ENCODE results near the gene PLEKHA6.

Gene PLEKHA6

GRCh38 chr1:204354579-204354978 lies 5.2 kb downstream of the PLEKHA6 start:
- no peak for DNase-seq

- no peak for DNase-seq
Observed at GRCh38 chr1:204353213-204353910, 6.4 kb downstream of the PLEKHA6 start.

GRCh38 chr1:204350857-204351573 lies 8.7 kb downstream of the PLEKHA6 start:
- DNase-seq, result peak; percentile 92

GRCh38 chr1:204350312-204350711 lies 9.4 kb downstream of the PLEKHA6 start:
- no peak for DNase-seq

- no peak for DNase-seq
Observed at GRCh38 chr1:204349602-204350001, 10.1 kb downstream of the PLEKHA6 start.

GRCh38 chr1:204348722-204349121 lies 11.0 kb downstream of the PLEKHA6 start:
- peak; percentile 88 for DNase-seq

- no peak for DNase-seq
Observed at GRCh38 chr1:204348242-204348641, 11.5 kb downstream of the PLEKHA6 start.

- no peak for DNase-seq
Observed at GRCh38 chr1:204345941-204346645, 13.6 kb downstream of the PLEKHA6 start.

- DNase-seq, result no peak
Observed at GRCh38 chr1:204345438-204345841, 14.3 kb downstream of the PLEKHA6 start.

GRCh38 chr1:204344665-204345355 lies 14.9 kb downstream of the PLEKHA6 start:
- no peak for DNase-seq

GRCh38 chr1:204343802-204344201 lies 15.9 kb downstream of the PLEKHA6 start:
- no peak for DNase-seq

- no peak for DNase-seq
Observed at GRCh38 chr1:204343247-204343646, 16.5 kb downstream of the PLEKHA6 start.

GRCh38 chr1:204342310-204342709 lies 17.4 kb downstream of the PLEKHA6 start:
- no peak for DNase-seq

GRCh38 chr1:204341380-204341779 lies 18.3 kb downstream of the PLEKHA6 start:
- DNase-seq, result no peak

- DNase-seq, result no peak
Observed at GRCh38 chr1:204340081-204340889, 19.4 kb downstream of the PLEKHA6 start.

GRCh38 chr1:204339541-204339940 lies 20.2 kb downstream of the PLEKHA6 start:
- no peak for DNase-seq

GRCh38 chr1:204338997-204339396 lies 20.7 kb downstream of the PLEKHA6 start:
- no peak for DNase-seq

- DNase-seq, result no peak
Observed at GRCh38 chr1:204338360-204338759, 21.4 kb downstream of the PLEKHA6 start.

GRCh38 chr1:204337583-204337982 lies 22.1 kb downstream of the PLEKHA6 start:
- DNase-seq, result no peak

- no peak for DNase-seq
Observed at GRCh38 chr1:204337036-204337429, 22.7 kb downstream of the PLEKHA6 start.

- DNase-seq, result no peak
Observed at GRCh38 chr1:204336421-204337035, 23.2 kb downstream of the PLEKHA6 start.

- no peak for DNase-seq
Observed at GRCh38 chr1:204335533-204335932, 24.2 kb downstream of the PLEKHA6 start.

All from femur (tissue), 1 donor.